ENCODE data around the gene VTI1B. TPM values are rescaled to one million over a fixed set of nuclear protein-coding genes. Genes with fewer than 3 reads are reported as not detected.
A peak's percentile ranks its signal among the peaks of the same experiment; 100 is the strongest.

Gene VTI1B
- total and polyA plus RNA-seq, 2 of the 4 experiments (the other 2 are of a cell fraction) = 61.8 to 90.2 TPM

DNA sequence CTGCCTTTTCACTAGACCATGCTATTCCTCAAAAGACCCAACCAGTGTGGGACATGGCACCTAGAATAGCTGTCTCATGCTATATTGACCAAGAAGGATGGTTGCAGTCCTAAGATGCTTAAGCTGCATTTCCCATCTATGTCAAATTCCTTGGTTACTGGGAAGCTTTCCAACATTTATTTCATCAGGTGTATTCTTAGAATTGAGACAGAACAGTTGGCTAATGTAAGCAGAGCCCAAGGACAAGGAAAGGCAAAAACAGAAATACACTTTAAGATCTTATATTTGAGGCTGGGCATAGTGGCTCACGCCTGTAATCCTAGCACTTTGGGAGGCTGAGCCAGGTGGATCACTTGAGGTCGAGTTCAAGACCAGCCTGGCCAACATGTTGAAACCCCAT lies 30.0 kb downstream of the VTI1B start:
- in situ Hi-C loops (cut with MboI; ENCODE audit: low sequenced_read_pairs) = no loop called here
- Histone ChIP-seq H3K27ac (ENCODE audit: insufficient read depth, low read length) (no peak overlapping the region), H2BK120ac (ENCODE audit: low read depth, low read length) (no peak overlapping the region), H3K9me1 (ENCODE audit: insufficient read depth, low read length) (peaks cover 3% of the 10 kb centered on the region; the same call in 1 of the 2 replicates), H4K5ac (ENCODE audit: low read depth, low read length) (no peak overlapping the region), H3K4me1 (ENCODE audit: control insufficient read depth, insufficient read depth, low read length) (no peaks in the 10 kb centered on the region), H2BK20ac (ENCODE audit: low read depth, low read length) (no peak overlapping the region), H3K18ac (ENCODE audit: low read depth, low read length) (no peak overlapping the region), H4K20me1 (ENCODE audit: insufficient read depth, low read length) (no peaks in the 10 kb centered on the region), H3K4ac (ENCODE audit: low read depth, low read length) (no peak overlapping the region), H2AK5ac (ENCODE audit: low read depth, low read length) (no peak overlapping the region), H3K4me3 (ENCODE audit: insufficient read depth, low read depth, low read length) (no peak overlapping the region), H3K56ac (ENCODE audit: extremely low read depth, insufficient read depth, low read length) (no peak overlapping the region), H3K36me3 (ENCODE audit: control insufficient read depth, insufficient read depth, low read length) (peaks cover 14% of the 10 kb centered on the region), H3K14ac (replicated peaks; ENCODE audit: low read depth, low read length) (no peak overlapping the region), H2BK5ac (ENCODE audit: low read depth, low read length, poor library complexity, severe bottlenecking) (no peak overlapping the region), H3K27me3 (ENCODE audit: control insufficient read depth, insufficient read depth, low read length) (no peaks in the 10 kb centered on the region), H3K23ac (ENCODE audit: low read depth, low read length) (no peak overlapping the region), H2BK15ac (ENCODE audit: low read depth, low read length) (no peak overlapping the region), H3K9me3 (ENCODE audit: control insufficient read depth, insufficient read depth, low read length) (no peaks in the 10 kb centered on the region), H4K91ac (ENCODE audit: insufficient read depth, low read depth, low read length) (no peak overlapping the region), H3K4me2 (ENCODE audit: low read depth, low read length) (no peak overlapping the region), H4K8ac (ENCODE audit: low read depth in 2 of 2, low read length in 2 of 2) (no peak overlapping the region), H3K9ac (ENCODE audit: low read depth, low read length) (no peak overlapping the region), H3K79me1 (ENCODE audit: low read depth in 1 of 2, low read length in 2 of 2) (no peaks in the 10 kb centered on the region), H2AFZ (replicated peaks; ENCODE audit: low read length, poor library complexity) (no peak overlapping the region), H2AK9ac (replicated peaks; ENCODE audit: low read depth, low read length, poor library complexity) (no peak overlapping the region)
- intact Hi-C loops (cut with micrococcal nuclease) = no loop called here
- DNase-seq = peak; percentile 28
- no CpG with 5 or more reads among the region's 2 CpGs for WGBS, 2 experiments (ENCODE audit: extremely low coverage in 2 of 2, insufficient read length in 1 of 2)
- dilution Hi-C loops (cut with HindIII; ENCODE audit: low sequenced_read_pairs, unreplicated experiment) = no loop called here
- no TSS peak for BruUV-seq (replicated peaks)
- POLR2A ChIA-PET (ENCODE audit: unreplicated experiment) = no interaction called here
- no peak; the same call in 1 of the 2 replicates for ATAC-seq (ENCODE audit: low read depth)
- CTCF ChIA-PET = interaction anchor here (0.9 kb wide), 1 partner anchor 23 kb away, joined by 3 read pairs; no protein-coding TSS in a partner anchor
- TF ChIP-seq FOS (IDR thresholded peaks at IDR 0.05; ENCODE audit: low read depth, low read length) (no peak), CEBPB (IDR thresholded peaks at IDR 0.05; ENCODE audit: low read depth, low read length) (no peak), NFE2L2 (IDR thresholded peaks at IDR 0.05; ENCODE audit: low read depth, low read length) (no peak), POLR2A (IDR thresholded peaks at IDR 0.05; ENCODE audit: low read depth, low read length) (no peak), CHD1 (IDR thresholded peaks at IDR 0.05; ENCODE audit: low read depth, low read length) (no peak)
- TF ChIP-seq, protein P1, sequence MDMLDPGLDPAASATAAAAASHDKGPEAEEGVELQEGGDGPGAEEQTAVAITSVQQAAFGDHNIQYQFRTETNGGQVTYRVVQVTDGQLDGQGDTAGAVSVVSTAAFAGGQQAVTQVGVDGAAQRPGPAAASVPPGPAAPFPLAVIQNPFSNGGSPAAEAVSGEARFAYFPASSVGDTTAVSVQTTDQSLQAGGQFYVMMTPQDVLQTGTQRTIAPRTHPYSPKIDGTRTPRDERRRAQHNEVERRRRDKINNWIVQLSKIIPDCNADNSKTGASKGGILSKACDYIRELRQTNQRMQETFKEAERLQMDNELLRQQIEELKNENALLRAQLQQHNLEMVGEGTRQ (IDR thresholded peaks at IDR 0.05; ENCODE audit: low read depth, low read length) = no peak

Data from IMR-90 (cell line).